Endothelial cell of umbilical vein (primary cell): Measurements from ENCODE around the gene PCNT. TPM values are rescaled to one million over a fixed set of nuclear protein-coding genes. Genes with fewer than 3 reads are reported as not detected.

Source experiments
- BruUV-seq: library from RNA; stranded (reverse); fragments of 400-500 nt; replicated peaks from 2 replicates; lab custom pipeline; 2021; lab: Mats Ljungman, UMichigan
- CTCF ChIA-PET: fragments of 300-600, 350-600 bp; sonication (Branson Sonifier 250); formaldehyde crosslinking; loops from one replicate; lab custom pipeline; 2021; ENCODE audit warnings: antibody characterized with exemption, inconsistent platforms; lab: Charles Lee
- POLR2A ChIA-PET: fragments of 300-600, 350-600 bp; sonication (Branson Sonifier 250); formaldehyde crosslinking; loops from one replicate; lab custom pipeline; 2021; ENCODE audit warnings: antibody characterized with exemption, inconsistent platforms; lab: Charles Lee
- DNase-seq: peaks from one replicate; pipeline ENCODE4 v3.0.0-alpha.2; 2011; ENCODE audit warnings: low read depth, low spot score
- FAIRE-seq: peaks from 2 replicates; lab custom pipeline; 2011; peaks lifted over from hg19 to GRCh38; lab: Jason Lieb, UNC
- H2AFZ ChIP-seq: 2 replicates; pipeline ENCODE4 v1.6.0; 2012; ENCODE audit warnings: low read depth, low read length, control low read depth, inconsistent platforms
- H3K27ac ChIP-seq: 2 replicates; pipeline ENCODE4 v1.5.1; 2011; ENCODE audit warnings: low read depth, mild to moderate bottlenecking, control low read depth, low read length, moderate library complexity; ENCODE audit not compliant: insufficient read depth
- H3K27me3 ChIP-seq, 2 experiments: 2 replicates each; pipeline versions ENCODE4 v1.6.0 to v1.6.1; 2011; ENCODE audit warnings: low read length in 2 of 2, mixed read lengths in 1 of 2; ENCODE audit not compliant: control insufficient read depth in 2 of 2, insufficient read depth in 2 of 2
- H3K36me3 ChIP-seq, 2 experiments: 2 replicates in 1 of 2; 3 replicates in 1 of 2; pipeline ENCODE4 v1.5.1; 2011; ENCODE audit warnings: low read length in 2 of 2, mild to moderate bottlenecking in 1 of 2, moderate library complexity in 1 of 2; ENCODE audit not compliant: control insufficient read depth in 2 of 2, insufficient read depth in 2 of 2; ENCODE audit errors: extremely low read depth in 1 of 2
- H3K4me1 ChIP-seq: 3 replicates; pipeline ENCODE4 v1.5.1; 2011; ENCODE audit warnings: mild to moderate bottlenecking, low read length; ENCODE audit not compliant: control insufficient read depth, insufficient read depth; ENCODE audit errors: extremely low read depth
- H3K4me2 ChIP-seq: 2 replicates; pipeline ENCODE4 v1.6.1; 2011; ENCODE audit warnings: low read length, control low read depth, mixed read lengths; ENCODE audit not compliant: insufficient read depth
- H3K4me3 ChIP-seq, 3 experiments: fragments of 200-600 bp in 1 of 3; sonication (generic), shearing (Covaris generic) in 1 of 3; replicated peaks in 1 of 3; 2 replicates each; pipeline ENCODE4 v1.5.1; 2011 to 2016; ENCODE audit warnings: control low read depth in 3 of 3, low read length in 3 of 3, mild to moderate bottlenecking in 2 of 3, inconsistent platforms in 1 of 3, low read depth in 1 of 3, moderate library complexity in 1 of 3; ENCODE audit not compliant: insufficient read depth in 1 of 3
- H3K79me2 ChIP-seq: 2 replicates; pipeline ENCODE4 v1.6.0; 2012; ENCODE audit warnings: low read length, inconsistent platforms; ENCODE audit not compliant: control insufficient read depth, insufficient read depth
- H3K9ac ChIP-seq: replicated peaks from 2 replicates; pipeline ENCODE3; 2011; ENCODE audit warnings: low read length, control low read depth; ENCODE audit not compliant: insufficient read depth; ENCODE audit errors: extremely low read depth
- H3K9me1 ChIP-seq: replicated peaks from 3 replicates; pipeline ENCODE4 v1.6.0; 2011; ENCODE audit warnings: mild to moderate bottlenecking, low read length; ENCODE audit not compliant: control insufficient read depth, insufficient read depth; ENCODE audit errors: extremely low read depth
- H3K9me3 ChIP-seq: replicated peaks from 2 replicates; pipeline ENCODE4 v1.5.1; 2012; ENCODE audit warnings: low read length, inconsistent platforms; ENCODE audit not compliant: control insufficient read depth, insufficient read depth
- H4K20me1 ChIP-seq: replicated peaks from 2 replicates; pipeline ENCODE3; 2011; ENCODE audit warnings: mild to moderate bottlenecking, low read length; ENCODE audit not compliant: control insufficient read depth, insufficient read depth; ENCODE audit errors: extremely low read depth
- CTCF ChIP-seq, 2 donors: IDR thresholded peaks; 1 replicate in 1 of 2; 2 replicates in 1 of 2; pipeline ENCODE4 v1.5.1; 2011; ENCODE audit warnings: low read length in 2 of 2, mild to moderate bottlenecking in 2 of 2, moderate library complexity in 2 of 2, control low read depth in 1 of 2, inconsistent platforms in 1 of 2, low read depth in 1 of 2; ENCODE audit not compliant: insufficient read depth in 1 of 2; ENCODE audit errors: extremely low read depth in 1 of 2
- EZH2 ChIP-seq: IDR thresholded peaks from 2 replicates; pipeline ENCODE4 v1.6.1; 2012; ENCODE audit warnings: borderline replicate concordance, low read depth, mild to moderate bottlenecking, moderate library complexity, low read length, inconsistent platforms; ENCODE audit not compliant: severe bottlenecking
- FOS ChIP-seq: IDR thresholded peaks from 2 replicates; pipeline ENCODE4 v1.6.1; 2011; ENCODE audit warnings: mild to moderate bottlenecking, low read length, moderate library complexity, borderline replicate concordance; ENCODE audit not compliant: insufficient read depth
- GATA2 ChIP-seq: IDR thresholded peaks from 2 replicates; pipeline ENCODE4 v1.7.0; 2011; ENCODE audit warnings: low read depth, mild to moderate bottlenecking, moderate library complexity, mixed read lengths, low read length; ENCODE audit not compliant: insufficient read length, insufficient read depth
- JUN ChIP-seq: IDR thresholded peaks from 2 replicates; pipeline ENCODE4 v1.6.1; 2011; ENCODE audit warnings: borderline replicate concordance, low read depth; ENCODE audit not compliant: insufficient read length, insufficient read depth
- MAX ChIP-seq: IDR thresholded peaks from 2 replicates; pipeline ENCODE4 v1.6.1; 2011; ENCODE audit not compliant: insufficient read depth, insufficient read length
- MYC ChIP-seq: IDR thresholded peaks from one replicate; pipeline ENCODE4 v1.6.1; 2011; ENCODE audit warnings: mild to moderate bottlenecking, low read depth, low read length
- POLR2A ChIP-seq: IDR thresholded peaks from 2 replicates; pipeline ENCODE4 v1.6.1; 2012; ENCODE audit warnings: low read depth, mild to moderate bottlenecking, control low read depth, low read length
- POLR2AphosphoS5 ChIP-seq: IDR thresholded peaks from 2 replicates; pipeline ENCODE4 v1.6.1; 2012; ENCODE audit warnings: low read depth, mild to moderate bottlenecking, control low read depth, low read length, moderate library complexity; ENCODE audit not compliant: insufficient read depth
- dilution Hi-C: fragments of 300-500 bp; cut with MboI; formaldehyde crosslinking; loops from one replicate; pipeline ENCODE4 v1.15.0; 2019; ENCODE audit warnings: low sequenced_read_pairs; ENCODE audit not compliant: extremely low pct_ligation_motif_present
- intact Hi-C: fragments of 100-400 bp; cut with micrococcal nuclease; formaldehyde crosslinking; loops from one replicate; pipeline ENCODE4 v1.10.0; 2022
- polyA plus RNA-seq, 4 experiments: library from polyadenylated mRNA; depleted of rRNA in 3 of 4; stranded (reverse) in 3 of 4; unstranded in 1 of 4; fragments of >200 nt; gene quantifications; 2 replicates each; pipeline versions ENCODE4 v1.2.1 to v1.2.3, GENCODE V29; 2011 to 2012; ENCODE audit warnings: missing spikeins in 1 of 4
- total RNA-seq: library from RNA; stranded (reverse); gene quantifications from 2 replicates; pipeline ENCODE4 v1.2.3, GENCODE V29; 2021

The PCNT gene
- total and polyA plus RNA-seq, 2 donors (not counting 3 experiments of a cell fraction or from before 2014, with no cell fraction given) = 9.6 to 49.5 TPM

DNA sequence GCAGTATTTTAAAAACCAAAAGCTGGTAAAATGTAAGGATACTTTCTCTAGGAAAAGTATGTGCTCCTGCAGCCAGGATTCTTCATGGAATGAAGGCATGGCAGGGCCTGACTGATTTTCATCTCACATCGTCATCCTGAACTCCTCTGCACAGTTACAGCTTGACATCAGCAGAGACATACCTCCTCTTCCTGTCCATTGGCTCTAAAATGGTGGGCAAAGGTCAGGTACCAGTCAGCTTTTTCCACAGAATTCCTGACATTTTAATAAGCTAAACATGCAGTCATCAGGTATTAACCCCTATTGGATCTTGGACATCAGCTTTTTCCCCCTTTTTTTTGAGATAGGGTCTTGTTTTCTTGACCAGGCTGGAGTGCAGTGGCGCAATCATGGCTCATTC lies 5.8 kb downstream of the PCNT start:
- H3K4me1 ChIP-seq = peaks cover 10% of the 10 kb centered on the region
- no peak overlapping the region for H3K9ac ChIP-seq
- H3K4me3 ChIP-seq = no peak overlapping the region
- H3K27me3 ChIP-seq = no peaks in the 10 kb centered on the region
- intact Hi-C loops (no loop called here), dilution Hi-C loops (no loop called here)
- peaks cover 37% of the 10 kb centered on the region for H3K79me2 ChIP-seq
- DNase-seq (no peak), FAIRE-seq (no peak)
- no peak for TF ChIP-seq EZH2
- no peak for TF ChIP-seq MYC
- no peak for TF ChIP-seq GATA2
- TF ChIP-seq CTCF (IDR thresholded peaks at IDR 0.05; ENCODE audit: extremely low read depth in 1 of 2, insufficient read depth in 1 of 2, low read depth in 1 of 2, low read length in 2 of 2) = no peak
- no peak for TF ChIP-seq POLR2AphosphoS5
- no peak for TF ChIP-seq MAX
- no peak for TF ChIP-seq POLR2A
- no peak for TF ChIP-seq FOS
- no peak for TF ChIP-seq JUN
- no peaks in the 10 kb centered on the region for H3K9me3 ChIP-seq
- H3K36me3 ChIP-seq = peaks cover 6 to 13% of the 10 kb centered on the region in 2 experiments
- H3K4me2 ChIP-seq = no peak overlapping the region
- no peak overlapping the region for H3K27ac ChIP-seq
- no peaks in the 10 kb centered on the region for H4K20me1 ChIP-seq
- CTCF ChIA-PET = no interaction called here
- POLR2A ChIA-PET = no interaction called here
- BruUV-seq = no TSS peak
- no peaks in the 10 kb centered on the region for H3K9me1 ChIP-seq
- no peak overlapping the region for H2AFZ ChIP-seq
